Endothelial cell of umbilical vein (primary cell): ENCODE results near the gene RRP1.

Source experiments
- EZH2 ChIP-seq: IDR thresholded peaks from 2 replicates; pipeline ENCODE4 v1.6.1; 2012; ENCODE audit warnings: borderline replicate concordance, low read depth, mild to moderate bottlenecking, moderate library complexity, low read length, inconsistent platforms; ENCODE audit not compliant: severe bottlenecking
- JUN ChIP-seq: IDR thresholded peaks from 2 replicates; pipeline ENCODE4 v1.6.1; 2011; ENCODE audit warnings: borderline replicate concordance, low read depth; ENCODE audit not compliant: insufficient read length, insufficient read depth
- MYC ChIP-seq: IDR thresholded peaks from one replicate; pipeline ENCODE4 v1.6.1; 2011; ENCODE audit warnings: mild to moderate bottlenecking, low read depth, low read length
- POLR2A ChIP-seq: IDR thresholded peaks from 2 replicates; pipeline ENCODE4 v1.6.1; 2012; ENCODE audit warnings: low read depth, mild to moderate bottlenecking, control low read depth, low read length
- POLR2AphosphoS5 ChIP-seq: IDR thresholded peaks from 2 replicates; pipeline ENCODE4 v1.6.1; 2012; ENCODE audit warnings: low read depth, mild to moderate bottlenecking, control low read depth, low read length, moderate library complexity; ENCODE audit not compliant: insufficient read depth
- TF ChIP-seq, protein P1 (sequence below), 2 donors: IDR thresholded peaks; 1 replicate in 1 of 2; 2 replicates in 1 of 2; pipeline ENCODE4 v1.5.1; 2011; ENCODE audit warnings: low read length in 2 of 2, mild to moderate bottlenecking in 2 of 2, moderate library complexity in 2 of 2, control low read depth in 1 of 2, inconsistent platforms in 1 of 2, low read depth in 1 of 2; ENCODE audit not compliant: insufficient read depth in 1 of 2; ENCODE audit errors: extremely low read depth in 1 of 2
- TF ChIP-seq, protein P2 (sequence below): IDR thresholded peaks from 2 replicates; pipeline ENCODE4 v1.6.1; 2011; ENCODE audit not compliant: insufficient read depth, insufficient read length

GRCh38 chr21:43824333-43825241, 35.2 kb downstream of the RRP1 start:
- no peak for TF ChIP-seq EZH2
- TF ChIP-seq, protein P1, sequence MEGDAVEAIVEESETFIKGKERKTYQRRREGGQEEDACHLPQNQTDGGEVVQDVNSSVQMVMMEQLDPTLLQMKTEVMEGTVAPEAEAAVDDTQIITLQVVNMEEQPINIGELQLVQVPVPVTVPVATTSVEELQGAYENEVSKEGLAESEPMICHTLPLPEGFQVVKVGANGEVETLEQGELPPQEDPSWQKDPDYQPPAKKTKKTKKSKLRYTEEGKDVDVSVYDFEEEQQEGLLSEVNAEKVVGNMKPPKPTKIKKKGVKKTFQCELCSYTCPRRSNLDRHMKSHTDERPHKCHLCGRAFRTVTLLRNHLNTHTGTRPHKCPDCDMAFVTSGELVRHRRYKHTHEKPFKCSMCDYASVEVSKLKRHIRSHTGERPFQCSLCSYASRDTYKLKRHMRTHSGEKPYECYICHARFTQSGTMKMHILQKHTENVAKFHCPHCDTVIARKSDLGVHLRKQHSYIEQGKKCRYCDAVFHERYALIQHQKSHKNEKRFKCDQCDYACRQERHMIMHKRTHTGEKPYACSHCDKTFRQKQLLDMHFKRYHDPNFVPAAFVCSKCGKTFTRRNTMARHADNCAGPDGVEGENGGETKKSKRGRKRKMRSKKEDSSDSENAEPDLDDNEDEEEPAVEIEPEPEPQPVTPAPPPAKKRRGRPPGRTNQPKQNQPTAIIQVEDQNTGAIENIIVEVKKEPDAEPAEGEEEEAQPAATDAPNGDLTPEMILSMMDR (IDR thresholded peaks at IDR 0.05; ENCODE audit: extremely low read depth in 1 of 2, insufficient read depth in 1 of 2, low read depth in 1 of 2, low read length in 2 of 2) = no peak
- TF ChIP-seq POLR2A = no peak
- TF ChIP-seq POLR2AphosphoS5 = no peak
- no peak for TF ChIP-seq MYC
- no peak for TF ChIP-seq JUN
- TF ChIP-seq, protein P2, sequence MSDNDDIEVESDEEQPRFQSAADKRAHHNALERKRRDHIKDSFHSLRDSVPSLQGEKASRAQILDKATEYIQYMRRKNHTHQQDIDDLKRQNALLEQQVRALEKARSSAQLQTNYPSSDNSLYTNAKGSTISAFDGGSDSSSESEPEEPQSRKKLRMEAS = no peak
